Activated gamma-delta T cell (primary cell): Measurements from ENCODE around the gene TOB2.

Source experiments
- DNase-seq: peaks from one replicate; lab custom pipeline; 2025; lab: John Stamatoyannopoulos, UW
- total RNA-seq, 2 donors: gene quantifications; one replicate each; lab custom pipeline; 2026; lab: John Stamatoyannopoulos, UW

The TOB2 gene, protein sequence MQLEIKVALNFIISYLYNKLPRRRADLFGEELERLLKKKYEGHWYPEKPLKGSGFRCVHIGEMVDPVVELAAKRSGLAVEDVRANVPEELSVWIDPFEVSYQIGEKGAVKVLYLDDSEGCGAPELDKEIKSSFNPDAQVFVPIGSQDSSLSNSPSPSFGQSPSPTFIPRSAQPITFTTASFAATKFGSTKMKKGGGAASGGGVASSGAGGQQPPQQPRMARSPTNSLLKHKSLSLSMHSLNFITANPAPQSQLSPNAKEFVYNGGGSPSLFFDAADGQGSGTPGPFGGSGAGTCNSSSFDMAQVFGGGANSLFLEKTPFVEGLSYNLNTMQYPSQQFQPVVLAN
- 41.5 to 50.5 reads per million in 2 donors for total RNA-seq

DNA sequence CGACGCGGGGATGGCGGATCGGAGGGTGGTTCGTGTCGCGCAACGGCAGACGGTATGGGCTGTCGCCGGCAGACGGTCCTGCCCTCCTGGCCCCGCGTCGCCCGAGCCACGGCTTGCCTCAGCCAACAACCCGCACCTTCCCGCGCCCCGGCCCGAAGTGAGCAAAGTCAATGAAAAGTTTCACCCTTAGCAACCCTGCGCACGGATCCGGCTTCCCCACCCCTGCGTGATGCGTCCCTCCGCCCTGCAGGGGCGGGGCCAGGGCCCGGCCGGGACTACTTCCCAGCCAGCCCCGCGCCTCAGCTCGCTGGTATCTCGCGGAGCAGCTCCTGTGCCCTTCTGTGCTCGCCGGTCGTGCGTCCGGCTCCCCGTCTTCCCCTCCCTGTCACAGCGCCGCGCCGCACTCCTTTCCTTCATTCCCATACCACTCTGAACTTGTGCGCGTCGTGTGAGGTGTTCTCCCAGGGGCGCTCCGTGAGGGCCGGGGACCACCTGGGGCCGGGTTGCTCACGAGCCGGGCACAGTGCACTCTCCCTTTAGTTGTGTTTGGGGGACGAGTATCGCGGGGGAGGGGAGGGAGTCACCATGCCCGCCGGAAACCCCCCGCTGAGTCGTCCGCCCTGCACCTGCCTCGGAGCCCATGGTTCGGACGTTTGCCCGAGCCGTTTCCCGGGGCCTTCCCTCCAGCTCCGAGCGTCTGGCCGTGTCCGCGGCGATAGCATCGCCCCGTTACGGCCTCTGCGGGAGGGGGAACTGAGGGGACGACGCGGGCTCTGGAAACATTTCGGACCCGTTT, at the start of gene TOB2:
Gene TOB2 (minus strand): TSS at position 163 of the 796 bp plus-strand sequence. CDS start 9,456 bp downstream, outside the sequence.
- DNase-seq = peak; percentile 88

GRCh38 chr22:41491374-41492100, 44.9 kb upstream of the TOB2 start:
- no peak for DNase-seq

DNA sequence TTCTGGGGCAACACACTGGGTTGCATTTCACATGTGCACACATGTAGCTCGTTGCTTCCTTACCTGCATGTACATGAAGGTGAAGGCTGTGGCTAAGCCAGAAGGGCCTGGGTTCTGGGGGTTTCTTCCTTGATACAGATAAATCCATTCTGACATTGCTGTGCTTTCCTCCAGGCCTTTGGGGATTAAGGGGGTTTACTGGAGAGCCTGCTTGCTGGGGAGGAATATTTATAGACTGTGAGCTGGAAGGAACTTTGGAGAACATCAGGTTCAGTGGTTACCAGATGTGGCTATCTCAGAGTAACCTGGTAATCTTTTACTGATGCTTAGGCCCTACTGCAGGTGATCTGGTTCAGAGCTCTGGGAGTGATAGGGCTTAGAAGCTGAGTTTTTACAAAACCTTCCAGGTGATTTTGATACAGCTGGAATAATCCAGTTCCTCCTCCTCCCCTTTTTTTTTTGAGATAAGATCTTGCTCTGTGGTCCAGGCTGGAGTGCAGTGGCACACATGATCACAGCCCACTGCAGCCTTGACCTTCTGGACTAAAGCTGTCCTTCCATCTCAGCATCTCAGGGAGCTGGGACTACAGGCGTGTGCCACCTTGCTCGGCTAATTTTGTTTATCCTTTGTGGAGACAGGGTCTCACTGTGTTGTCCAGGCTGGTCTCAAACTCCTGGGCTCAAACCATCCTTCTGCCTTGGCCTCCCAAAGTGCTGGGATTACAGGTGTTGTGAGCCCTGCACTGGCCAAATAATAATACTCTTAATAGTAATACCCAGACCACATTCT, 42.2 kb upstream of the TOB2 start:
- no peak for DNase-seq

- DNase-seq = no peak
These were observed 41.5 kb upstream of the TOB2 start for GRCh38 chr22:41488076-41488475.

GRCh38 chr22:41487037-41487935, 40.7 kb upstream of the TOB2 start:
- no peak for DNase-seq

- DNase-seq = no peak
These were observed 38.4 kb upstream of the TOB2 start for GRCh38 chr22:41485033-41485432.

- DNase-seq = no peak
These were observed 35.8 kb upstream of the TOB2 start for GRCh38 chr22:41482319-41482935.

GRCh38 chr22:41481925-41482318, 35.3 kb upstream of the TOB2 start:
- no peak for DNase-seq

- DNase-seq = no peak
These were observed 34.7 kb upstream of the TOB2 start for GRCh38 chr22:41481131-41481830.

DNA sequence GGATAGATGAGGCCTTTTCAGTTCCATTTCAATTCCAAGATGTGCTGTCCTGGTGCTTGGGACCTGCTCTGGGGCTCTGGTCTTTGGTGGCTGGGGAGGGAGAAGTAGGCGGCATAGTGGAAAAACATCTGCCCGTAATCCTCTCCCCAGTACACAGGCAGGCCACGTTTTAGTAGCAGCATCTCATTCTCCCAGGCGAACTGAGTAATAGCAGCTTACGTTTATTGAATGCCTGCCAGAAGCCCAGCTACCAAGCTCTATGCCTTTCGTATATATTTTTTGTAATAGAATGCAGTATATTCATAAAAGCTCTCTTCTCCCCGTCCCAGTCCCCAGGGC, 33.8 kb upstream of the TOB2 start:
- no peak for DNase-seq

- no peak for DNase-seq
These were observed 33.2 kb upstream of the TOB2 start for GRCh38 chr22:41479671-41480396.

DNA sequence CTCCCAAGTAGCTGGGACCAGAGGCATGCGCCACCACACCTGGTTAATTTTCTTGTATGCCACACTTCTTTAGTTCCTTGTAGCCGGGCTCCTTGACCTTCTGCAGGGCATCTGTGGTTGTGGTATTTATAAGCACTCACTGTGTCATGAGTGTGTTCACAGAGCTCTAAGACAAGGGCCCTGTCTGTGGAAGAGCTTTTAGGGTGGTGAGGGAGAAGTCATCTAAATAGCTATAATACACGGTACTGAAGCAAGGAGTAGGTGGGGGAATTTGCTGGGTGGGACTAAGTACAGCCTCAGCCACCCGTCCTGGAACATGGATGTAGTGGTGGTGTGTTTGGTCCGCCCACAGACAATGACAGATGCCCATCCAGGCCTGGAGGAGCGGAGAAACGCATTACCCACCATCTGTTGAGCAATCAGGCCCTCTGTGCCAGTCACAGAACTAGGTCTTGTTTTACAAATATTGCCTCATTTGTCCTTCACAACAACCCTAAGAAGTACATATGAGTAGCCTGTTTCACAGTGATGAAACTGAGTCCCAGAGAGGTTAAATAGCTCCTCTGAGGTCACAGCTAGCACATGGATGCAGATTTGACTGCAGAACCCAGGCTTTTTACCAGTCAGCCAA, 32.4 kb upstream of the TOB2 start:
- DNase-seq = no peak

DNA sequence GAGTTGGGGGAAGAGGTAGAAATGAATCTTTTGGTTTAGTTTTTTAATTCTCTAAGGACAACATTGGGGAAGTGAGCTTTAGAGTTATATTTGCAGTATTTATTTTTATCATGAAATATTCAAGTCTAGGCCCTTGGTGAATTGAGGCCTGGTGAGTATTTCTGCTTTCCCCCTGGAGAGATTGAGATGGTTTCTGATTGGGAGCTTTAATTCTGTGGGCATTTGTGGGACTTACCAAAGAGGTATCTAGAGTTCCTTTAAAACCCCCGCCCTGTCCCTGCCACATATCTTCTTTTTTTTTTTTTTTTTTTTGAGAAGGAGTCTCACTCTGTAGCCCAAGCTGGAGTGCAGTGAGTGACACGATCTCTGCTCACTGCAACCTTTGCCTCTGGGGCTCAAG, 31.9 kb upstream of the TOB2 start:
- no peak for DNase-seq

GRCh38 chr22:41474872-41475451, 28.4 kb upstream of the TOB2 start:
- no peak for DNase-seq

- DNase-seq = no peak
These were observed 25.0 kb upstream of the TOB2 start for GRCh38 chr22:41471568-41471967.

DNA sequence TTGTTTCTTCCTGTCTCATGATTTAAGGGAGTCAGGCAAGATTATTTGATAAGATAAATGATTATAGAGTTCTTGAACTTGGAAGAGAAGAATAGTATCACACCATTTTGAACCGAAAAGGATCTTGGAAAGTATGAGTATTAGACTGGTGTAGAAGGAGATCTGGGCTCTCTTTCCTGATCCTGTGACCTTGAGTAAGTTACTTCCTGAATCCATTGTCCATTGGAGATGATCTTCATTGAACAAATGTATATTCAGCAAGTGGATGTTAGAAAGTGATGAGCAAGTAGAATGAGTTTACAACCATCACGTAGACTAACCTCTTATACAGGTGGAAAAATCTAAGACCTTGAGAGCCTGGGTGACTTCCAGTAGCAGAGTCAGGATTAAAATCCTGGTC, 24.3 kb upstream of the TOB2 start:
- no peak for DNase-seq

- DNase-seq = no peak
These were observed 22.7 kb upstream of the TOB2 start for GRCh38 chr22:41469218-41469851.
